H1 (cell line): ENCODE results near the gene ACOT7.

ENCODE experiments used
- CHD2 ChIP-seq: IDR thresholded peaks from 2 replicates; pipeline ENCODE4 v1.6.1; 2012; ENCODE audit warnings: low read length, improper control_type of control experiment
- EP300 ChIP-seq, 2 experiments: IDR thresholded peaks; 1 replicate in 1 of 2; 2 replicates in 1 of 2; pipeline ENCODE4 v1.6.1; 2011 to 2012; ENCODE audit warnings: low read depth in 2 of 2, low read length in 2 of 2, mild to moderate bottlenecking in 2 of 2, borderline replicate concordance in 1 of 2, inconsistent platforms in 1 of 2, moderate library complexity in 1 of 2
- MAFK ChIP-seq: IDR thresholded peaks from 2 replicates; pipeline ENCODE4 v1.6.1; 2012; ENCODE audit warnings: low read depth, mild to moderate bottlenecking, improper control_type of control experiment, low read length
- POLR2A ChIP-seq, 2 experiments: IDR thresholded peaks; 1 replicate in 1 of 2; 2 replicates in 1 of 2; pipeline ENCODE4 v1.6.1; 2011; ENCODE audit warnings: low read depth in 2 of 2, low read length in 2 of 2, mild to moderate bottlenecking in 2 of 2; ENCODE audit errors: control extremely low read depth in 1 of 2
- SP1 ChIP-seq: IDR thresholded peaks from 2 replicates; pipeline ENCODE4 v1.6.1; 2011; ENCODE audit warnings: low read depth, low read length
- TEAD4 ChIP-seq: IDR thresholded peaks from 2 replicates; pipeline ENCODE4 v1.6.1; 2012; ENCODE audit warnings: low read depth, low read length, inconsistent platforms, mixed read lengths
- YY1 ChIP-seq: IDR thresholded peaks from 2 replicates; pipeline ENCODE4 v1.6.1; 2011; ENCODE audit warnings: low read depth, mild to moderate bottlenecking, low read length
- TF ChIP-seq, protein P1 (sequence below), 3 experiments: IDR thresholded peaks; 1 replicate in 2 of 3; 2 replicates in 1 of 3; pipeline versions ENCODE4 v1.5.1 to v1.6.1; 2011; ENCODE audit warnings: low read length in 3 of 3, mild to moderate bottlenecking in 3 of 3, inconsistent platforms in 2 of 3, low read depth in 1 of 3, moderate library complexity in 1 of 3; ENCODE audit not compliant: insufficient read depth in 1 of 3; ENCODE audit errors: control extremely low read depth in 1 of 3

DNA sequence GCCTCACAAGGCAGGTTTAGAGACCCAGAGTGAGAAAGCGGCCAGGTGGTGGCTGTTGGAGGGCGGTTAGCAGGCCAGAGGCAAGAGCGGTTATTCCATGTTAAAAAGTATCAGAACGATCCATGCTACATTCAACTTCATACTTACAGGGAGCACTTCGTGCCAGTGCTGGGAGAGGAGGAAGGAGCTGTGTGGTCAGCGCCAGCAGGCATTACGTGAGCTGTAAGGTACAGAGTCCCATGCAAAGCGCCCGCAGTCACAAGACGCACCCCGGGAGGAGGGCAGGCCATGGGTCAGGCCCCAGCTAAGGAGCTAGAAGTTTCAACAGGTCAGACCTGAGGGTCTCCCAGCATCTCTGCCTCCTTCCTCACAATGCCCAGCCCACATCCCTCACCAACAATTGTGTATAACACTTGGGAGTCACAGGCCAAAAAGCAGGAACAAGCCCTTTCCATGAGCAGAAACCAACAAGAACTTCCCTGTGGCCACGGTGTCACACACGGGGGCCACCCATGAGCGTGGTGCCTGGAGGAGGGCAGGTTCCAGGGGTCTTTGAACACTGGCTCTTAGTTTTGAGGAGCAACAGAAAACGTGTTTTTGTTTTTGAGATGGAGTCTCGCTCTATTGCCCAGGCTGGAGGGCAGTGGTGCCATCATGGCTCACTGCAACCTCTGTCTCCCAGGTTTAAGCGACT lies 110.8 kb downstream of the ACOT7 start:
- TF ChIP-seq CHD2 (no peak), EP300 (IDR thresholded peaks at IDR 0.05; ENCODE audit: borderline replicate concordance in 1 of 2, low read depth in 2 of 2, low read length in 2 of 2) (no peak), SP1 (no peak), TEAD4 (no peak), MAFK (no peak), YY1 (no peak), POLR2A (IDR thresholded peaks at IDR 0.05; ENCODE audit: control extremely low read depth in 1 of 2, low read depth in 2 of 2, low read length in 2 of 2) (no peak)
- TF ChIP-seq, protein P1, sequence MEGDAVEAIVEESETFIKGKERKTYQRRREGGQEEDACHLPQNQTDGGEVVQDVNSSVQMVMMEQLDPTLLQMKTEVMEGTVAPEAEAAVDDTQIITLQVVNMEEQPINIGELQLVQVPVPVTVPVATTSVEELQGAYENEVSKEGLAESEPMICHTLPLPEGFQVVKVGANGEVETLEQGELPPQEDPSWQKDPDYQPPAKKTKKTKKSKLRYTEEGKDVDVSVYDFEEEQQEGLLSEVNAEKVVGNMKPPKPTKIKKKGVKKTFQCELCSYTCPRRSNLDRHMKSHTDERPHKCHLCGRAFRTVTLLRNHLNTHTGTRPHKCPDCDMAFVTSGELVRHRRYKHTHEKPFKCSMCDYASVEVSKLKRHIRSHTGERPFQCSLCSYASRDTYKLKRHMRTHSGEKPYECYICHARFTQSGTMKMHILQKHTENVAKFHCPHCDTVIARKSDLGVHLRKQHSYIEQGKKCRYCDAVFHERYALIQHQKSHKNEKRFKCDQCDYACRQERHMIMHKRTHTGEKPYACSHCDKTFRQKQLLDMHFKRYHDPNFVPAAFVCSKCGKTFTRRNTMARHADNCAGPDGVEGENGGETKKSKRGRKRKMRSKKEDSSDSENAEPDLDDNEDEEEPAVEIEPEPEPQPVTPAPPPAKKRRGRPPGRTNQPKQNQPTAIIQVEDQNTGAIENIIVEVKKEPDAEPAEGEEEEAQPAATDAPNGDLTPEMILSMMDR (IDR thresholded peaks at IDR 0.05; ENCODE audit: control extremely low read depth in 1 of 3, insufficient read depth in 1 of 3, low read depth in 1 of 3, low read length in 3 of 3) = no peak
